Measurements from ENCODE around the gene LRRC2.
"Not testable (repeated sequence)": the region's sequence is repeated elsewhere in the genome, so short reads cannot be mapped to it uniquely, and the experiment has no call there.

The LRRC2 gene

GRCh38 chr3:46599590-46599989, 33.5 kb upstream of the LRRC2 start:
- H3K4me3 ChIP-seq (ENCODE audit: low read depth in 1 of 2, low read length in 1 of 2), result no peak overlapping the region
- H3K27ac ChIP-seq, result no peak overlapping the region
- H3K27me3 ChIP-seq, result no peaks in the 10 kb centered on the region
- no peak for TF ChIP-seq CTCF (IDR thresholded peaks at IDR 0.05)
- no peaks in the 10 kb centered on the region for H3K9me3 ChIP-seq
- no peaks in the 10 kb centered on the region for H3K36me3 ChIP-seq
- peaks cover 3 to 4% of the 10 kb centered on the region in 2 experiments for H3K4me1 ChIP-seq (ENCODE audit: control insufficient read depth in 1 of 2, insufficient read depth in 1 of 2, low read depth in 1 of 2, low read length in 1 of 2)

GRCh38 chr3:46595819-46596314, 29.8 kb upstream of the LRRC2 start:
- Histone ChIP-seq H3K27me3 (no peaks in the 10 kb centered on the region), H3K4me3 (ENCODE audit: low read depth in 1 of 2, low read length in 1 of 2) (no peak overlapping the region), H3K4me1 (ENCODE audit: control insufficient read depth in 1 of 2, insufficient read depth in 1 of 2, low read depth in 1 of 2, low read length in 1 of 2) (no peaks in the 10 kb centered on the region), H3K9me3 (no peaks in the 10 kb centered on the region), H3K27ac (no peak overlapping the region), H3K36me3 (no peaks in the 10 kb centered on the region)
- no peak for TF ChIP-seq CTCF (IDR thresholded peaks at IDR 0.05)

- no peak for TF ChIP-seq CTCF (IDR thresholded peaks at IDR 0.05)
- Histone ChIP-seq H3K4me3 (ENCODE audit: low read depth in 1 of 2, low read length in 1 of 2) (no peak overlapping the region), H3K27ac (no peak overlapping the region), H3K4me1 (ENCODE audit: control insufficient read depth in 1 of 2, insufficient read depth in 1 of 2, low read depth in 1 of 2, low read length in 1 of 2) (no peaks in the 10 kb centered on the region), H3K9me3 (no peaks in the 10 kb centered on the region), H3K36me3 (no peaks in the 10 kb centered on the region), H3K27me3 (no peaks in the 10 kb centered on the region)
These were observed 28.6 kb upstream of the LRRC2 start for GRCh38 chr3:46594723-46595122.

GRCh38 chr3:46593979-46594378, 27.9 kb upstream of the LRRC2 start:
- H3K4me1 ChIP-seq (ENCODE audit: control insufficient read depth in 1 of 2, insufficient read depth in 1 of 2, low read depth in 1 of 2, low read length in 1 of 2), result no peaks in the 10 kb centered on the region
- TF ChIP-seq CTCF (IDR thresholded peaks at IDR 0.05), result no peak
- H3K9me3 ChIP-seq, result no peaks in the 10 kb centered on the region
- H3K36me3 ChIP-seq, result no peaks in the 10 kb centered on the region
- H3K27ac ChIP-seq, result no peak overlapping the region
- no peaks in the 10 kb centered on the region for H3K27me3 ChIP-seq
- no peak overlapping the region for H3K4me3 ChIP-seq (ENCODE audit: low read depth in 1 of 2, low read length in 1 of 2)

GRCh38 chr3:46593274-46593862, 27.3 kb upstream of the LRRC2 start:
- Histone ChIP-seq H3K4me1 (ENCODE audit: control insufficient read depth in 1 of 2, insufficient read depth in 1 of 2, low read depth in 1 of 2, low read length in 1 of 2) (no peaks in the 10 kb centered on the region), H3K27ac (no peak overlapping the region), H3K4me3 (ENCODE audit: low read depth in 1 of 2, low read length in 1 of 2) (no peak overlapping the region), H3K9me3 (no peaks in the 10 kb centered on the region), H3K27me3 (no peaks in the 10 kb centered on the region), H3K36me3 (no peaks in the 10 kb centered on the region)
- TF ChIP-seq CTCF (IDR thresholded peaks at IDR 0.05), result no peak

GRCh38 chr3:46587268-46587667, 21.2 kb upstream of the LRRC2 start:
- not testable (repeated sequence) for H3K4me3 ChIP-seq (ENCODE audit: low read depth in 1 of 2, low read length in 1 of 2); H3K36me3 ChIP-seq; H3K9me3 ChIP-seq; H3K27me3 ChIP-seq; H3K4me1 ChIP-seq (ENCODE audit: control insufficient read depth in 1 of 2, insufficient read depth in 1 of 2, low read depth in 1 of 2, low read length in 1 of 2); H3K27ac ChIP-seq
